NCI-H1694 treated with DMSO at 0.1 percent for 48 hours (cell line): ENCODE measurements around the gene PDE6B.
"Not testable (repeated sequence)": the region's sequence is repeated elsewhere in the genome, so short reads cannot be mapped to it uniquely, and the experiment has no call there.

ENCODE experiments used
- DNase-seq: peaks from one replicate; lab custom pipeline; 2025; lab: John Stamatoyannopoulos, UW

The PDE6B gene

DNA sequence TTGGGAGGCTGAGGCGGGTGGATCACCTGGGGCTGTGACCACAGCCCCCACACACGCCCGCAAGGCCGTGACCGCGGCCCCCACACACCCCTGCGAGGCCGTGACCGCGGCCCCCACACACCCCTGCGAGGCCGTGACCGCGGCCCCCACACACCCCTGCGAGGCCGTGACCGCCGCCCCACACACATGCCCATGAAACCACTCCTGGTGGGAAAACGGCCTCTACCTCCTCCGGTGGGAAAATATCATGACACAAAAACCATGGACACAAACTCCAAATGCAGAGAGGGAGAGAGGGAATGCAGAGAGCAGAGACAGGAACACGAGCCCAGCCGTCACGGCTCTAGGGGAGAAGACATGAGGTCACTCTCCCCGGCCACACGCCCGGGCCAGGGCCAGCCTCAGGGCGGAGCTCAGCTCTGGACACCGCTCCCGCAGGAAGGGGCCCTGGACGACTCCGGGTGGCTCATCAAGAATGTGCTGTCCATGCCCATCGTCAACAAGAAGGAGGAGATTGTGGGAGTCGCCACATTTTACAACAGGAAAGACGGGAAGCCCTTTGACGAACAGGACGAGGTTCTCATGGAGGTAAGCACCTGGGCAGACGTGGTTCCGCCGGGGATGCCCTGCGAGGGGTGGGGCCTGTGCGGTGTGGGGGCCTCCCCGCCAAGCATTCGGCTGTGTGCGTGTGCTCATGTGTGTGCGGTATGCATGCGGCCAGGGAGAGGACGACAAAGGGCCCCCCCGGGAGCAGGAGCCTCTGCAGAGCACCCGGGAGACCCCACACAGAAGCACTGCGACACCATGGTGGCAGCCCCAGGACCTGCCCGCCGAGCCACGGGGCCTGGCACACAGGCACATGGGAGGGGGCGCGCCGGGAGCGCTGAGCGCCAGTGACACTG, 31.3 kb downstream of the PDE6B start:
- DNase-seq = no peak

GRCh38 chr4:657338-657833, 32.0 kb downstream of the PDE6B start:
- DNase-seq = no peak

- no peak for DNase-seq
Observed at GRCh38 chr4:657834-658667, 32.7 kb downstream of the PDE6B start.

DNA sequence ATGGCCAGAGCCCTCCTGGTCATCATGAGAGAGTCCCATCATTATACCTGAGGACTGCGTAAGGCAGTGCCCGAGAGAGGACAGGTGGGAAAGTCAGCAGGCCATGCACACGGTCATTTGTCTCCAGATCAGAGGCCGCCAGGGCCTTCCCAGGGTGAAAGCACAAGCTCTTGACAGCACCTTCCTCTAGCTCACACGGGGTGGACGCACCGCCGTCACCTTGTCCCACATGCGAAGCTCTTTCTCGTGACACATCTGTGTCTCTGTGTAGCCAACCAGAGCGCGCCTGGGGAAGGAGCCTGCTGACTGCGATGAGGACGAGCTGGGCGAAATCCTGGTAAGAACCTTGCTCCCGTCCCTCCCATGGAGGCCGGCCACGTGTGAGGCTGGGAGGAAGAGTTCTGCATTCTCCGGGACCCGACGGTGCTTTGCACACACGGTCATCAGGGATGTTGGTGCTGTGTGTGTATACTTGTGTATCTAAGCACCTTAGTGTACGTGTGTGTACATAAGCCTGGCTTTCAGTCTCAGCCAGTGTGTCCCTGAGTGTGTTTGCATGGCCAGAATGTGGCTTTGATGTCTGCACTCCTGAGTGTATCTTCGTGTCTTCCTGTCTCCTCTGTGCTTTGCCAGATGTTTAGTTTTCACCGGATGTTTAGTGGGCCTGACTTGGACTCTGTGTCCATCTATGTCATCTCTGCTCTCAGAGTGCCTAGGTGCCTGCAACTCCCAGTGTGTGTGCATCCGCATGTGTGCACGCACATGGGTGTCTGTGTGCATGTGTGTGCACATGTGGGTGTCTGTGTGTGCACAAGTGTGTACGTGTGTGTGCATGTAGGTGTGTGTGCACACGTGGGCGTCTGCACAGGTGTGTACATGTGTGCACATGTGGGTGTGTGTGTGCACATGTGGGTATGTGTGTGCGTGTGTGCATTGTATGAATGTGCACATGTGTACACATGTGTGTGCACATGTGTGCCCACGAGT, 33.6 kb downstream of the PDE6B start:
- DNase-seq = no peak

GRCh38 chr4:659851-660250, 34.5 kb downstream of the PDE6B start:
- DNase-seq = no peak

GRCh38 chr4:660401-660800, 35.0 kb downstream of the PDE6B start:
- no peak for DNase-seq

DNA sequence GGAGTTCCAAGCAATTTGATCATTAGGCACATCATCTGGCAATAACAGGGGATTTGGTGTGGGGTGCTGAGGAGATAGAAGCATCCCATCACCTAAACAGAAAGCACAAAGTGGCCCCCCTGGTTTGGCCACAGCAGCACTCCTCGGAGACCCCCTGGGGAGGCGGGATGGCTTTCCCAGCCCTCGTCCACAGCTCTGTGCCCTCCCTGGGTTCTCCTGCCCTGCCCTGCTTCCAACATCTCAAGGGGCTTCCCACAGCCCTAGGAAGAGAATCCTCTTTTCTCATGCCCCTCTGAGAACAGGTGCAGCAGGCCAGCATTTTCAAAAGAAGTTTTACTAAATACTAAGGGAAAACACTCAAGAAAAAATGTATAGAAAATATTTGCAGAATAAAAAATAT, 35.9 kb downstream of the PDE6B start:
- DNase-seq = no peak

- DNase-seq = no peak
Observed at GRCh38 chr4:661881-662761, 36.7 kb downstream of the PDE6B start.

DNA sequence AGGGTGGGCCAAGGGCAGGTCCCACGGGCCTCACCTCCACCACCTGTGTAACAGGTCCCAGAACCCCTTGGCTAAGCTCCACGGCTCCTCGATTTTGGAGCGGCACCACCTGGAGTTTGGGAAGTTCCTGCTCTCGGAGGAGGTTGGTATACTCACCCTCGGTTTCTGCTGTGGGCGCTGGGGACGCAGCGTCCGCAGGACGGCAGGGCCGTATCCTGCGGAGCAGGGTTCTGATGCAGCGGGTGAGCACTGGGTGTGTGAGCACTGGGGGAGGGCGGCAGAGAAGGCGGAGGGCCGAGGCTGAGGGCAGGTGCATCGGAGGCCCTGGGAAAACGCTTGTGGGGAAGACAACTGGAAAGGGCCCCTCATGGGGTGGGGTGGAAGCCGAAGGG, 37.7 kb downstream of the PDE6B start:
- no peak for DNase-seq

GRCh38 chr4:663438-664428, 38.4 kb downstream of the PDE6B start:
- DNase-seq = peak; percentile 38

DNA sequence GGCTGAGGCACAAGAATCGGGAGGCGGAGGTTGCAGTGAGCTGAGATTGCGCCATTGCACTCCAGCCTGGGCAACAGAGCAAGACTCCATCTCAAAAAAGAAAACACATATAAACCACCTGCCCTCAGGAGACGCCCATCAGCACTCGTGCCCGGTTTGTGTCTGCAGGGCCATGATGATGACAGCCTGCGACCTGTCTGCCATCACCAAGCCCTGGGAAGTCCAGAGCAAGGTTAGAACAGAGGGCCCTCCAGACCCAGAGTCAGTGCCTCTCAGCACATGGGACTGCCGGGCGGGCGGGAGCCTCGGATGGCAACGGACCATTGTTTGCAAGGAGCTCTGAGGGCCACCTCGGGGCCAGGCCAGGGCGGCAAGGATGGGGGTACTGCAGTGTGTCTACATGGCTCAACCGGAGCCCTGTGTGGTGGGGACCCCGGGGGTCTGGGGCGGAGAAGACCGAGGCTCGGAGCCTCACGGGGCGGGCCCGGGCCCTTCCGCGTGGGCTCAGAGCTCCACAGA, 39.4 kb downstream of the PDE6B start:
- no peak for DNase-seq

DNA sequence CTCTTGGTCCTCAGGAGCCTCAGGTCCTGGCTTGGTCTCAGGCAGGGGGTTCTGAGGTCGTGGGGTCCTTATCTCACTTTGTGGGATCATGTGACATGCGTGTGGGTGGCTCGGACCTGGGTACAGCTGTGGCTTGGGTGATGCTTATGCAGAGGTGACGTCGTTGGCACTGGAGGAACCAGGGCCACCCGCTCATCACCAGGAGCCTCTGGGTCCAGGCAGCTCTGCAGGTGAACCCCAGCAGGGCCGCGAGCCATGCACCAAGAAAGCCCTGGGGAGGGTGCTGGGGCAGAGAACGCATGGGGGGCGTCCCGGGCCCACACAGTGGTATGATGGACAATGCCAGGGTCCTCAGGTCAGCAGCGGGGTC, 40.0 kb downstream of the PDE6B start:
- no peak for DNase-seq

DNA sequence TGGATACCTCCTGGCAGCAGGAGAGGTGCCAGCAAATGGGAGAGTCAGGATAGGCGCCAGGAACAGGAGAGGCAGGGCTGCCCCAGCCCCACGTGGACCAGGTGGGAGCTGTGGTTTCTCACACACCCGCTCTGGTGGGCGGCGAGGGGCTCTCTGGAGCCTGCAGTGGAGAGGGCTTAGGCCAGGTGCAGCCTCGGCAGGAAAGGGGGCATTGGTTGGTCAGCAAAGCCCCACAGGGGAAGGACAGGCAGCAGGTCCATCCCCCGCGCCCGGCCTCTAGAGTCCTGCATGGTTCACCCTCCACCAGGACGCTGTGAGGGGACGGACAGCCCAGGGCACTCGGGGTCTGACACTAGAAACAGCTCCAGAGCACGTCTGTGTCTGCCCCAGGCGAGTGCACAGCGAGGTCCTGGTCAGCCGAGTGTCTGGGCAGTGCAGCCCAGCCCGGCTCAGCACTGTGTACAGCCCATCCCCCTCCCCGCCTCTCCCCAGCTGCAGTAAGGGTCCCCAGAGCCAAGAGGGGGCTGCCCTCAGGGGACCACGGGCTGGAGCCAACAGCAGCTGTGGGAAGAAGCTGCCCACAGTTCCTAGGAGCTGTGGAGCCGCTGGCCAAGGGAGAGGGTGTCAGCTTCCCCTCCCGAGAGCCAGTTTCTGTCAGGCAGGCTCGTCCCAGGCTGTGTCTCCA, 40.5 kb downstream of the PDE6B start:
- DNase-seq = no peak

- DNase-seq = no peak
Observed at GRCh38 chr4:666436-666810, 41.0 kb downstream of the PDE6B start.

DNA sequence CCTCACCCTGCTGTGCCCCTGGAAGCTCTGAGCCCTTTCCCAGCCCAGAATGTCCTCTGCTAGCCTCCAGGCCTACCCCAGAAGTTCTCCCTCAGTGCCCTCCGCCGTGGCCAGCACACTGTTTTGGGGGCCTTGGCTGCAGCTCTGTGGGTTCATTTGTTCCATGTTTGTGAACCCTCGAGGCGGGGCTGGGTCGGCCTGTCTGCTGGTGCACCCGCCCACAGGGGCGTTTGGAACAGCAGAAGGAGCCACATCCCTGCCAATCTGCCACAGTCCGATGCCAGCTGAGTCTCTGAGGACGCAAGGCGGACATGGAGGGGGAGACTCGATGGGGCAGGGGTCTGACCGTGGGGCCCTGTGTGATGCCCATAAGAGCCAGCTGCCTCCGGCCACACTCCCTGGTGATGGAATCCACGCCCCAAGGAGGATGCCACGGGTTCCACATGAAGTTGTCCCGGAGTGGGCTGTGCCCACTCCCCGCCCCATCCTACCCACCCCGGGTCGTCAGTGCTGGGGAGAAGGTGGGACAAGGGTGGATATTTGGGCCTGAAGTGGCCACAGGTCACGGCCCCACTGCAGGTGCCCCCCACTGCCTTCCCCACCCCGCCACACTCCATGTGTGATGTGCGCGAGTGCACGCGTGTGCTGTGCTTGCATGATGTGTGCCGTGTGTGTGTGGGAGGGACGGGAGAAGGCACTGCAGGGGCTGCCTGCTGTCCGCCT, 41.6 kb downstream of the PDE6B start:
- DNase-seq = no peak

DNA sequence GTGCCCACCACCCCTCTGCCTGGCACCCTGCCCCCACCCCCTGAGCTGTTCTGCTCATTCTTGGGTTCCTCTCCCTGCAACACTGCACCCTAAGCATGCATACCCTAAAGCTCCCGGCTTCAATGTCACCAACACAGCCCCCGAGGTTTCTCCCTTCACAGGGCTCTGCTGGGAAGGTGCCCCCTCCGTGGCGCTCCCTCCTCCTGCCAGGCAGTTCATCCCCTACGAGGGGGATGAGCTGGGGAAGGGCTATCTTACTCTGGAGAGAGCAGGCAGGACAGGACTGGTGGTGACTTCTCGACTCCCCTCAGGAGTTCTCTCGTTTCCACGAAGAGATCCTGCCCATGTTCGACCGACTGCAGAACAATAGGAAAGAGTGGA, 42.2 kb downstream of the PDE6B start:
- no peak for DNase-seq

- not testable (repeated sequence) for DNase-seq
Observed at GRCh38 chr4:668219-668618, 42.8 kb downstream of the PDE6B start.
